HS-5 (cell line): ENCODE results near the gene SYNC.
"Not testable (repeated sequence)": the region's sequence is repeated elsewhere in the genome, so short reads cannot be mapped to it uniquely, and the experiment has no call there.

ENCODE experiments used
- DNase-seq: peaks from one replicate; pipeline ENCODE4 v3.0.0-alpha.2; 2012; ENCODE audit warnings: low read depth

SYNC gene

DNA sequence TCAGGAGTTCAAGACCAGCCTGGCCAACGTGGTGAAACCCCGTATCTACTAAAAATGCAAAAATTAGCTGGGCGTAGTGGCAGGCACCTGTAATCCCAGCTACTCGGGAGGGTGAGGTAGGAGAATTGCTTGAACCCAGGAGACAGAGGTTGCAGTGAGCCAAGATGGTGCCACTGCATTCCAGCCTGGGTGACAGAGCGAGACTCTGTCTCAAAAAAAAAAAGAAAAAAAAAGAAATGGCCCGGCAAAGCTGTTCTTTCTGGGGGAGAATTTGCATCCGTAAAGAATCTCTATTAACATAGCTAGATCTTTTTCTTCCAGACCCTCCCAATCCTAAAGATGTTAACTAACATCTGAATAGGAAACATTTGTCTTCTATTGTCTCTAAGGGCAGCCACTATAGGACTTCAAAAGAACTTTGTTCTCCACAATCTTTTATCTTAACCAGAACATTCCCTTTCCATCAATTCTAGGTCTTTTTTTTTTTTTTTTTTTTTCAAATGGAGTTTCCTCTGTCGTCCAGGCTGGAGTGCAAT is 60.2 kb downstream of the SYNC start:
- not testable (repeated sequence) for DNase-seq

DNA sequence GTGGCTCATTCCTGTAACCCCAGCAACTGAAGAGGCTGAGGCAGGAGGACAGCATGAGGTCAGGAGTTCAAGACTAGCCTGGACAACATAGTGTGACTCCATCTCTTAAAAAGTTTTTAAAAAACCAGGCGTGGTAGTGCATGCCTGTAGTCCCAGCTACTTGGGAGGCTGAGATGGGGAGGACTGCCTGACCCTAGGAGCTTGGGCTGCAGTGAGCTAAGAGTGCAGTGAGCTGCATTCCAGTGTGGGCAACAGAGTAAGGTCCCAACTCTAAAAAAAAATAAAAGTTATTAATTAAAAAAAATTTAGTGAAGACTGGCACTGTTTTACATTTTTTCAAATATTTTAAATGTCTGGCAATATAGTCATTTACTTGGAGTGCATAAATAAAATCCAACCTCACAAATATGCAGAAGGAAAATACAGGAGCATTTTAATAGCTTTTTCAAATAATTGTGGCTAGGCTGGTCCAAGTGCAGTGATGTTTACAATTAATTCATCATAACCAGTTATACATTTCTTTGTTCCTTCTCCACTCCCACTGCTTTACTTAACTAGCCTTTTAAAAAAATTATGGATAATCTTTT is 63.0 kb downstream of the SYNC start:
- no peak for DNase-seq

DNA sequence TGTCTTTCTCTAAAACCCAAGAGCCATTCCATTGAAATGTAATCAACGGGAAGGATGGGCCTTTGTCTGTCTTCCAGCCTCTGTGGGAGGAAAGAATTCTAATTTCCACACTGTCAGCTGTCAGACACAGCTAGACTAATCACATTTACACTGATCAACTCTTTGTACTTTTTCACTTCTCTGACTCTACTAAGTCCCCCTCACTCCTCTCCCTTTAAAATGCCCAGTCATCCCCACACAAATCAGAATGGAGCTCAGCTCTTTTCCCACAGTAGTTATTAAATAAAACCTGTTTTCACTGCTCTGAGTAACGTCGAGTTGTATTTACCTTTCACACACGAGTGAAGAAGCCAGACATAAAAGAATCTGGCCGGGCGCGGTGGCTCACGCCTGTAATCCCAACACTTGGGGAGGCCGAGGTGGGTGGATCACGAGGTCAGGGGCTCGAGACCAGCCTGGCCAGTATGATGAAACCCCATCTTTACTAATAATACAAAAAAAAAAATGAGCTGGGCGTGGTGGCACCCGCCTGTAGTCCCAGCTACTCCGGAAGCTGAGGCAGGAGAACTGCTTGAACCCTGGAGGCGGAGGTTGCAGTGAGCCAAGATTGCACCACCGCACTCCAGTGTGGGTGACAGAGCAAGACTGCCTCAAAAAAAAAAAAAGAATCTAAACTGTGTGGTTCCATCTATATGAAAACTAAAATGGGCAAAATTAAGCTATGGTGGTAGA is 65.5 kb downstream of the SYNC start:
- no peak for DNase-seq

DNA sequence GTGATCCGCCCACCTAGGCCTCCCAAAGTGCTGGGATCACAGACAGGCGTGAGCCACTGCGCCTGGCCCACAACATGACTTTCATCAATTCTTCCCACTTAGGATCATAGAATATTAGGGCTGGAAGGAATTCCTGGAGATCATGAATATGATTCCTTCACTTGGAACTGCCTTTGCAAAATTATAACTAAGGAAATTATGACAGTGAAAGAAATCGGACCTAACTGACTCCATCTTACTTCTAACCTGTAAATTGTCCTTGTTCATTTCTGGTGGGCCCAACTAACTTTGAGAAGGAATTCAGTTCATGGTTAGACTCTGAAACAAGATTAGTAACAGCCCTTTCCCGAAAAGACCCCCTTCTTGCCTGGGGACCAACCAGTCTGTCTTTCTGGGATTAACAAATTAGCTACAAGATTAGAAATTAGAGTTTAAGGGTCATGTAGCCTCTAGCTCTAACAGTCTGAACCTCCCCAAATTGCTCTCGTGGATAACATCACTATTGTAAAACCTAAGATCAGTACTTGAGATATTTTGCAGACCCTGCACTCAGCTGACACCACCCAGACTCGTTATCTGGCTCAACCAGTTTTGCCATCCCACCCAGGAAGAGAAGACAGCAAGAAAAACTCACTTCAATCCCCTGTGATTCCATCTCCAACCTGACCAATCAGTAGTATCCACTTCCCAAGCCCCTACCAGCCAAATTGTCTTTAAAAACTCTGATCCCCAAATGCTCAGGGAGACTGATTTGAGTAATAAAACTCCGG is 66.9 kb downstream of the SYNC start:
- no peak for DNase-seq

DNA sequence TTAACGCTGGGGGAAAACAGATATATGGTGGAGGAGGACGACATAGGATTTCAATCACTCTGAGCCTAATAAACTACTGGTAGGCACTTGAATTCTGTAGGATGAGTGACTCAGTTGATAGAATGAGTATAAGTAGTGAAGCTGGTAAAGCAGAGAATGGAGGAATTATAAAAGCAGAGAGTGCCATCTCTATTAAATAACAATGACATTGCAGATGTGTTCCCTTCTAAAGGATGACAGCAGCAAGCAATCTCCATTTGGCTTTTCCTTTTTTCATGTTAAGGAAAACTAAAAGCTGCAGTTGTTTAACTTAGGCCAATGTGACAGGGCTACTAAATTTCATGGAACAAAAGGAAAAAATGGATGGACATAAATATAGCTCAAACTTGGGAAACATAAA is 69.7 kb downstream of the SYNC start:
- DNase-seq: no peak

DNA sequence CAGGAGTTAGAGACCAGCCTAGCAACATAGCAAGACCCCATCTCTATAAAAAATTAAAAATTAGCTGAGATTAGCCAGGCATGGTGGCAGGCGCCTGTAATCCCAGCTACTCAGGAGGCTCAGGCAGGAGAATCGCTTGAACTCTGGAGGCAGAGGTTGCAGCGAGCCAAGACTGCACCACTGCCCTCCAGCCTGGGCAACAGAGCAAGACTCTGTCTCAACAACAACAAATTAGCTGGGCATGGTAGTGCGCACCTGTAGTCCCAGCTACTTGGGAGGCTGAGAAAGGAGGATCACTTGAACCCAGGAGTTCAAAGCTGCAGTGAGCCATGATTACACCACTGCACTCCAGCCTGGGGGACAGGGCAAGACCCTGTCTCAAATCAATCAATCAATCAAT is 72.4 kb downstream of the SYNC start:
- not testable (repeated sequence) for DNase-seq
